GM13977 (cell line): ENCODE data around the gene KIF13A.

Experiments
- DNase-seq: peaks from one replicate; pipeline ENCODE4 v3.0.0; 2012; ENCODE audit warnings: low spot score
- in situ Hi-C: fragments of 300-500 bp; cut with MboI; formaldehyde crosslinking; loops from one replicate; pipeline ENCODE4 v1.12.0; 2022; ENCODE audit warnings: low sequenced_read_pairs, low pct_unique_long_range_greater_than_20kb, mixed read lengths, inconsistent platforms; ENCODE audit not compliant: unreplicated experiment
- TF ChIP-seq, protein P1 (sequence below): IDR thresholded peaks from 2 replicates; pipeline ENCODE4 v1.5.1; 2012; ENCODE audit warnings: mild to moderate bottlenecking, control low read depth; ENCODE audit not compliant: insufficient read depth; ENCODE audit errors: extremely low read depth, missing control alignments

Gene KIF13A

DNA sequence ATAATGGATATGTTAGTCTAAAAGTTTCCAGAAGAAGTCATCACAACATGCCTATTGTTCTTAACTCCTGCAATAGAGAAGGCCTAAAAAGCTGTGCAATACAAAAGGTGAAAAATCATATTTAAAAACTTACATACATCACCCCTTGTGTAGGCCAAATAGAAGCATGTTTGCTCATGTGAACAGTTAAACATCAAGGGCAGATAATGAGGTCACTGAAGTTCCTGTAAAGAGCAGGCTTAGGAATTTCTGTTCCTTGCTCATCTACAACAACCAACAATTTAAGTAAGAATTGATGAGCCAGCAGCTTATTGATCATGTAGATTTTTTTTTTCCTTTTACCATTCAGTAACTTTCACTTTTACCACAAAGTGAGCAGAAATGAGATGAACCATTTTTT lies 273.3 kb downstream of the KIF13A start:
- in situ Hi-C loops, result no loop called here
- TF ChIP-seq, protein P1, sequence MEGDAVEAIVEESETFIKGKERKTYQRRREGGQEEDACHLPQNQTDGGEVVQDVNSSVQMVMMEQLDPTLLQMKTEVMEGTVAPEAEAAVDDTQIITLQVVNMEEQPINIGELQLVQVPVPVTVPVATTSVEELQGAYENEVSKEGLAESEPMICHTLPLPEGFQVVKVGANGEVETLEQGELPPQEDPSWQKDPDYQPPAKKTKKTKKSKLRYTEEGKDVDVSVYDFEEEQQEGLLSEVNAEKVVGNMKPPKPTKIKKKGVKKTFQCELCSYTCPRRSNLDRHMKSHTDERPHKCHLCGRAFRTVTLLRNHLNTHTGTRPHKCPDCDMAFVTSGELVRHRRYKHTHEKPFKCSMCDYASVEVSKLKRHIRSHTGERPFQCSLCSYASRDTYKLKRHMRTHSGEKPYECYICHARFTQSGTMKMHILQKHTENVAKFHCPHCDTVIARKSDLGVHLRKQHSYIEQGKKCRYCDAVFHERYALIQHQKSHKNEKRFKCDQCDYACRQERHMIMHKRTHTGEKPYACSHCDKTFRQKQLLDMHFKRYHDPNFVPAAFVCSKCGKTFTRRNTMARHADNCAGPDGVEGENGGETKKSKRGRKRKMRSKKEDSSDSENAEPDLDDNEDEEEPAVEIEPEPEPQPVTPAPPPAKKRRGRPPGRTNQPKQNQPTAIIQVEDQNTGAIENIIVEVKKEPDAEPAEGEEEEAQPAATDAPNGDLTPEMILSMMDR, result no peak
- no peak for DNase-seq

DNA sequence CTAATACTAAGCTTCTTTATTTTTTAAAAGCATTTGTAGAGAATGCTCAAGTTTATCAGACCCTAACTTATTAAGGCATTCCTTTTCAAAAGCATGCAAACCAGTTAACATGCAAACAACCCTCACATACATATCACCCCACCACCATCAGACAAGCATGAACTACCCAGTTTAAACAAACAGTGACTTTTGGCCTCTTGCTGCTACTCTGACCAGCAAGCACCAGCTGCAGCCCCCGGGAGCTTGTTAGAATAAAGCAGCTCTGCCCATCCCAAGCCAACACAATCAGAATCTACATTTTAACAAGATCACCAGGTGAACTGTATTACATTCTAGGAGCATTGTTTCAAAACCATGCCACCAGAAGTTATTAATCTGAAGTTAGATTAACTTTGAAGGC lies 274.9 kb downstream of the KIF13A start:
- TF ChIP-seq, protein P1, result no peak
- DNase-seq, result no peak
- in situ Hi-C loops, result no loop called here

DNA sequence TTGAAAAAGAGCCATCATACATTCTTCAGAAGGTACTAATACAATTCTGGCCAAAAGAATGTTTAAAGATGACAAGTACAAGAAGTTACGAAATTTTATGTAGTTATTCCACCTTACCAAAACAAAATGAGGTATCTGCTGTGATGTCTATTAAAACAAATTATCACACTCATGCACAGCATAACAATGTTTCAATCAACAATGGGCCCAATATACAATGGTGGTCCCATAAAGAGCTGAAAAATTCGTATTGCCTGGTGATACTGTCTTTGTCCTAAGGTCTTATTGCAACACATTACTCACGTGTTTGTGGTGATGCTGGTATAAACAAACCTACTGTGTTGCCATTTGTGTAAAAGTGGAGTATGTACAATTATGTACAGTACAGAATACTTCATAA lies 277.1 kb downstream of the KIF13A start:
- TF ChIP-seq, protein P1, result no peak
- in situ Hi-C loops, result no loop called here
- DNase-seq, result no peak

DNA sequence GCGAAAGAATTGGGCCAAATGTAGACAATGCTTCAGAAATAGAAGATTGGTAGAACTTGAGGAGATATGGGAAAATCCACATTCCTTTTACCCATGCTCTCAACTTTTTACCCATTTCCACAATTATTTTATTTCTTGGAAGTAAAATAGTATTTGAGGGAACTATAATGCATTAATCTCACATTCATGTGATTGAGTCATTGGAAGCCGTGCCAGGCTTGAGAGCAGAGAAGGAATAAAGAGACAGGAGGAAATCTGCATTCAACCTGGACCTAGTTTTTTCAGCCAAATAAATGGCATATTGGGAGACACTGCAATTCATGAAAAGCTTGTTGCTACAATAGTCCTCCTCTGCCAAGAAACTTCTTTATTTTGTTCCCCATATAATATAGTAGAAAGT lies 278.0 kb downstream of the KIF13A start:
- DNase-seq, result no peak
- in situ Hi-C loops, result no loop called here
- TF ChIP-seq, protein P1, result no peak
